Activated CD8-positive, alpha-beta memory T cell treated with anti-CD3 and anti-CD28 coated beads, Interleukin-2, amount 50 U/mL, for 24 hours (primary cell): ENCODE results near the gene AEBP1.

Experiments used
- DNase-seq: peaks from one replicate; pipeline ENCODE4 v3.0.0-alpha.2; 2020; ENCODE audit errors: extremely low read depth

Gene AEBP1

GRCh38 chr7:44103923-44104859, at the start of gene AEBP1:
Gene AEBP1 (plus strand): TSS chr7:44104345. CDS start chr7:44104666, 321 bp downstream.
- no peak for DNase-seq

GRCh38 chr7:44056681-44057080, 47.5 kb upstream of the AEBP1 start:
- no peak for DNase-seq

DNA sequence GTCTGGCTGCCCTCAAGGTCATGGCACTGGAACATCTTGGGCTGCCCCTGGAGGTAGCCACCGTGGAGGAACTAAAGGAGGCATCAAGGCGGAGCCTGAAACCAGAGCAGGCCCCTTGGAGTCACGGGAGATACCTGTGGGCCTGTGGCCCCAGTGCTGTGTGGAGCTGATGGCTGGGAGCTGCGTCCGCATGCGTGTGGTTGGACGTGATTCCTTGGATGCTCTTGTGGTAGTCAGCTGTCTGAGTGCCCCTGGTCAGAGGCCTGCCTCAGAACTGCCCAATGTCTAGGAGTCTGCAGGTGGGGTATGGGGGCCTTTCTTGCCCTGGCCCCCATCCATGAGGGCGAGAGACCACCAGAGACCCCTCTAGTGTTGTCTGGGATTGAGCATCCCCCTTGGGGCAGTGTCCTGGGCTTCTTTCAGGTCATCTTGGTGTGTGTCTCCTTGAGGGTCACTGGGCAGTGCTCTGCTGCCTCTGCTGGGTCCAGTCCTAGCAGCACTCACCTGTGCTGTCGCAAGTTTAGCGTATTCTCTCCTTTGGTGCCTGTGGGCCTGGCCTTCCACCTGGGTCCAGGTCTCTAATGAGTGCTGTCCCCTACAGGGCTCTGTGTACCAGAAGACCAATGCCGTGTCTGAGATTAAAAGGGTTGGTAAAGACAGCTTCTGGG, 46.8 kb upstream of the AEBP1 start:
- no peak for DNase-seq

DNA sequence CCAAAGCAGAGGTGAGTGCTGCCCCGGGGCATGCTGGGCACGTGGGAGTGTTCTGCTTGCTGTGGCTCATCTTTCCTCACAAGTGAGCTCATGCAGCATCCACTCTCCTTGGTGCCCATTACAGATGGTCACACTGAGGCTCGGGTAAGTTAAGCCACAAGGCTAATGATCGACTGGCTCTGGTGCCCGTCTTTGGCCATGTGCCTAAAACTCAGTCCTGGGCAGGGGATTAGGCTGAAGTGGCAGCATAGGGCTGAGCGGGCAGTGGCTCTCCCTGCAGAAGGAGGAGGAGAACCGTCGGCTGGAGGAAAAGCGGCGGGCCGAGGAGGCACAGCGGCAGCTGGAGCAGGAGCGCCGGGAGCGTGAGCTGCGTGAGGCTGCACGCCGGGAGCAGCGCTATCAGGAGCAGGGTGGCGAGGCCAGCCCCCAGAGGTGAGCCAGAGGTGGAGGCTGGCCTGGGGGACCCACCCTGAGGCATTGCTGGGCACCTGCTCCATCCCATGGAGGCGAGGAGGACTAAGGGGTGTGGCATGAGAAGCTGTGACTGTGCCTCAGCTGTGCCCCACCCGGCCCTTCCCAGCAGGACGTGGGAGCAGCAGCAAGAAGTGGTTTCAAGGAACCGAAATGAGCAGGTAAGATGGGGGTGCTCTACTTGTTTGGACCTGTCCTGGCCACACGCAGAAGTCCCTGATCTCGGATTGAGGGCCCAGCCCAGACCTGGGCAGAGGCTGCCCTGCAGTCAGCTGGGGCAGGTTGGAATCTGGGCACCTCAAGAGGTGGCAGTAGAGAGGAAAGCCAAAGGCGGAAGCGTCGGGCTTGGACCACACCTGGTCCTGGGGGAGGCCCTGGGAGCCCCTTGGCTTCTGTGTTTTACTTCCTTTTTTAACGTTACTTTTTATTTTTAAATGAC, 46.0 kb upstream of the AEBP1 start:
- DNase-seq: no peak

GRCh38 chr7:44058759-44059218, 45.4 kb upstream of the AEBP1 start:
- no peak for DNase-seq

DNA sequence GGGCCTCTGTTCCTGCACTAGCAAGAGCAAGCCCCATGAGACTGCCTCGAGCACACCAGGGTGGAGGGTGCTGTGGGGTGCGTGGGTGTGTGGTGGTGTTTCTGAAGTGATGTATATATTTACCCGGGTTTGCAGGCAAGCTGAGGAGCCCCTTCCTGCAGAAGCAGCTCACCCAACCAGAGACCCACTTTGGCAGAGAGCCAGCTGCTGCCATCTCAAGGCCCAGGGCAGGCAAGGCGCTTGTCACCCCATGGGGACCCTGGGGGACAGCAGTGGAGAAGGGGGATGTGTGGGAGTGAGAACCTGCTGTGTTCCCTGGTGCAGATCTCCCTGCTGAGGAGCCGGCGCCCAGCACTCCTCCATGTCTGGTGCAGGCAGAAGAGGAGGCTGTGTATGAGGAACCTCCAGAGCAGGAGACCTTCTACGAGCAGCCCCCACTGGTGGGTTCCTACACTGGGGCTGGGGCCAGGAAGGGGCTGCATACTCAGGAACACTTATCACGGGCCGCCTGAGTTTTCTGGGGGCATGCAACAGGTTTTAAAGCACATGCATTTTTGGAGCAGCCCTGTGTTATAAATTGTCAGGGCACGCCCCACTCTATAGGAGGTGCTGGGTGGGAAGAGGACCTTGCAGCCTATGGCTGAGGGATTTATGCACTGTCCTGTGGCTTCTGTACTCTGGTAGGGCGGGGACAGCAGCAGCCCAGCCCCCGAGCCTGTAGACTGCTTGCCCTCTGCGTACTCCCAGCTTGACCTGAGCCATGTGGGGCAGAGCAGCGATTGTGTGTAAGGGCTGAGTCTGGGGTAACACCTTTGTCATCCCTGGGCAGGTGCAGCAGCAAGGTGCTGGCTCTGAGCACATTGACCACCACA, 44.7 kb upstream of the AEBP1 start:
- DNase-seq: no peak

GRCh38 chr7:44060091-44060947, 43.8 kb upstream of the AEBP1 start:
- DNase-seq: no peak

- no peak for DNase-seq
These were observed 43.0 kb upstream of the AEBP1 start for GRCh38 chr7:44060948-44061644.

DNA sequence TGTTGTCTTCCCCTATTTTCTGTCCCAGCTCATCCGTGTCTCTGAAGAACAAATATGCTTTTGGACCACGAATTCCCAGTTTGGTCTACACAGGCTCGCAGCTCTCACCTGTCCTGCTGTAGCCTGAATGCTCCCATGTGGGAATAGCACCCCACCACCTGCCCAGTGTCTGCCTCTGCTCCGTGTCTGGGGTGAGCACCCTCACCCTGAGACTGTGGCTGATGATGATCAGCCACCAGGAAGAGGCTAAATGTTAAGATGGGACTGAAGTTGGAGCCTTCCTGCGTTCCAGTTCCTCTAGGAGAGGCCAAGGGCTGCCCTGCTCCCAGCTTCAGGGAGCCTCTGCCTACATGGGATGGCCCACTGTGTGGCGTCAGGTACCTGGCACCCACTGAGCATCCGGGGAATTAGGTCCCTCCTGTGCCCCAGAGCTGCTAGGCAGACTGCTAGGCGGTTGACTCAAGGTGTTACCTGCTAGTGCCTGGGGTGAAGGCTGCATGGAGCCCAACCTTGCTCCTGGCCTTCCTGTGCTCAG, 42.4 kb upstream of the AEBP1 start:
- no peak for DNase-seq

DNA sequence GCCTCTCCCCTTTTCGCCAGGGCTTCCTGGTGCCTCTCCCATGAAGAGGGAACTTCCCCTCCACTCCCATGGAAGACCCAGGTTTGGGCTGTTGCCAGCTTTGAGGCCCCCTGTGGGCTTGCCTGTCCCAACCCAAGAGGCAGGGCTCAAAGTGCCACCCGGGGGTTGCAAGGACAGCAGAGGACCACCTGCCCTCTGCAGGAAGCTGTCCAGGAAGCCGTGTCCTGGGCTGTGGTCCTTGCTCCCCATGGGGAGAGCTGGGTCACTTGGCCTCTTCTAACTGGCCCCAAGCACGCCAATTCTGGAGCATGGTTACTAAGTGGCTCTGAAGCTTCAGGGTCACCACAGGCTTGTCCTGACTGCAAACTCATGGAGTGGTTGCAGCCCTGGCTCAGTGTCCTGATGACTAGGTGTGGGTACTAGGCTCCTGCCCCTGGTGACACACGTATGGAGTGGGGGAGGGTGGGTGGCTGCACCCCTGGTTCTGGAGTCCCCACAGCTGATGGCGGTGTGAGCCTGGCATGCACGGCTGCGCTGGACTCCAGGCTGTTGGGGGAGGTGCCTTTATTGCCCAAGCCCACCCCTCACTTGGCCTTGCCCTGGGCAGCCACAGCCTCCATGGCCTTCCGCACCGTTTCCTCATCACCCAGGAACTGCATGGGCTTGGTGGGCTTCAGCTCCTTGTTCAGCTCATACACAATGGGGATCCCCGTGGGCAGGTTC, 41.8 kb upstream of the AEBP1 start:
- no peak for DNase-seq

DNA sequence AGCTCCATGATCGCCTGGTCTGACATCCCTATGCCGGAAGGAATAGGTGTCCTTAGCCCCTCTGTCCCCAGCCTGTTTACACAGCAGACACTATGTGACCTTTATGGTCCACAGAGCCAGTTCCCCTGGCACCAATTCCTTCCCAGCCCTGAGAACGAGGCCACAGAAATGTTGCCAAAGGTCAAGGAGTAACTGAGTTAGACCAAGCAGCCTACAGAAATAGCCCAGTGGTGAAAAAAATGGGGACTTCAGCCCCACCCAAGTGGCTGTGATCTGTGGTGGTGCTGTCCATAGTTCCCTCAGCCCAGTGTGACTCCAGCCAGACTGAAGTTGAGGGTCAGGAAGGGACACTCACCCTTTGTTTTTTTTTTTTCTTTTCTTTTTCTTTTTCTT, 41.2 kb upstream of the AEBP1 start:
- DNase-seq: no peak

DNA sequence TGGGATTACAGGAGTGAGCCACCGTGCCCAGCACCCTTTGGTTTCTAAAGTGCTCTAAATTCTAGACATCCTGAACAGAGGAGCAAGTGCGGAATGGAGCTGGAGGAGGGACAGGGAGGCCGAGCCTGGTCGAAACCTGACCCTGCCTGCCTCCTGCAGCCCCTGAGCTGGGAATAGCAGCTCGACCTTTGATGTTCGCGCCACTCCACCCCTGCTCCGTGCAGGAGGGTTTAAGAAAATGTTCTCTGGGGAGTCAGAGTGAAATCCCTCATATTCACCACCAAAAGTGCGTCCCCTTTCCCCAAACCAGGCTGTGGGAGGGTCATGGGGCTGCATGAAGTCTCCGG, 40.6 kb upstream of the AEBP1 start:
- DNase-seq: no peak

- no peak for DNase-seq
These were observed 40.1 kb upstream of the AEBP1 start for GRCh38 chr7:44063894-44064651.

DNA sequence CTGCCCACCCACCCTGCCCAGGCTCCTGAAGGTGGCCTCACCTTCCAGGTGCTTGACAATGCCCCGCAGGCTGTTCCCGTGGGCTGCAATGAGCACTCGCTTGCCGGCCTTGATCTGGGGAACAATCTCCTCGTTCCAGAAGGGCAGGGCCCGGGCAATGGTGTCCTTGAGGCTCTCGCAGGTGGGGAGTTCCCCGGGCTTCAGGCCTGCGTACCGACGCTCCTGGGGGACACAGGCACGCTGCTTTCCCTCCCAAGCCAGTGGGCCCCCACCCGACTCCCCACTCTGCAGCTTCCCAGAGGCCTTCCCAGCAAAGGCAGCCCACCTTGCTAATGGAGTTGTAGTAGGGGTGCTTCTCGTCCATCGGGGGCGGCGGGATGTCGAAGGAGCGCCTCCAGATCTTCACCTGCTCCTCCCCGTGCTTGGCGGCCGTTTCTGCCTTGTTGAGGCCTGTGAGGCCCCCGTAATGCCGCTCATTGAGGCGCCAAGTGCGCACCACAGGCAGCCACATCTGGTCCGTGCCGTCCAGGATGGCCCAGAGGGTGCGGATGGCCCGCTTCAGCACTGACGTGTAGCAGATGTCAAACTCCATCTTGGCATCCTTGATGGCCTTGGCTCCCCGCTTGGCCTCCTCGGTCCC, 39.2 kb upstream of the AEBP1 start:
- DNase-seq: no peak

GRCh38 chr7:44065431-44066110, 38.6 kb upstream of the AEBP1 start, which contains the start of gene PGAM2:
Gene PGAM2 (minus strand): TSS chr7:44065567. CDS start chr7:44065529, 38 bp downstream.
- no peak for DNase-seq

GRCh38 chr7:44066111-44066460, 38.1 kb upstream of the AEBP1 start:
- DNase-seq: no peak
